Urinary bladder (tissue), 4 donors: ENCODE data around the gene DNAJC1. TPM values are rescaled to one million over a fixed set of nuclear protein-coding genes. Genes with fewer than 3 reads are reported as not detected.
A peak's percentile ranks its signal among the peaks of the same experiment; 100 is the strongest.
"Not testable (repeated sequence)": the region's sequence is repeated elsewhere in the genome, so short reads cannot be mapped to it uniquely, and the experiment has no call there.

Experiments
- DNase-seq: peaks from one replicate; pipeline ENCODE4 v3.0.0-alpha.2; 2015; ENCODE audit errors: extremely low spot score
- H3K27ac ChIP-seq: one replicate; pipeline ENCODE4 v1.5.1; 2013; ENCODE audit warnings: low read depth, mild to moderate bottlenecking, moderate library complexity
- H3K36me3 ChIP-seq: one replicate; pipeline ENCODE4 v1.6.1; 2013; ENCODE audit warnings: mild to moderate bottlenecking, moderate library complexity; ENCODE audit not compliant: insufficient read depth
- H3K4me1 ChIP-seq: one replicate; pipeline ENCODE4 v1.6.1; 2013; ENCODE audit warnings: mild to moderate bottlenecking, moderate library complexity; ENCODE audit not compliant: insufficient read depth
- H3K4me3 ChIP-seq: one replicate; pipeline ENCODE4 v1.5.1; 2013; ENCODE audit warnings: low read depth, low read length
- WGBS: extraction: QIAGEN DNeasy Blood & Tissue Kit; methylation state at CpG from one replicate; pipeline ENCODE4 v1.1.7; 2013; 5-methylcytosine and 5-hydroxymethylcytosine counted together
- polyA plus RNA-seq: library from polyadenylated mRNA; stranded (reverse); fragments of 200-250 nt; gene quantifications from one replicate; pipeline ENCODE4 v1.2.3, GENCODE V29; 2013
- small RNA-seq: library from RNA; depleted of rRNA; stranded (forward); fragments of <200 nt; gene quantifications from one replicate; pipeline ENCODE3, GENCODE V24; 2014
- total RNA-seq: library from RNA; depleted of rRNA; stranded (reverse); fragments of >200 nt; gene quantifications from one replicate; pipeline ENCODE4 v1.2.3, GENCODE V29; 2014
- donor health status: healthy with polysubstance abuse.
- donor health status: healthy.

Gene DNAJC1
- total and polyA plus RNA-seq, 2 donors: 44.1 to 47.1 TPM

GRCh38 chr10:21717437-21718054 lies 286.0 kb downstream of the DNAJC1 start:
- H3K4me1 ChIP-seq, DNase-seq, H3K27ac ChIP-seq, H3K4me3 ChIP-seq, H3K36me3 ChIP-seq: not testable (repeated sequence)
- 95% methylated on average over 3 of the region's 3 CpGs for WGBS

DNA sequence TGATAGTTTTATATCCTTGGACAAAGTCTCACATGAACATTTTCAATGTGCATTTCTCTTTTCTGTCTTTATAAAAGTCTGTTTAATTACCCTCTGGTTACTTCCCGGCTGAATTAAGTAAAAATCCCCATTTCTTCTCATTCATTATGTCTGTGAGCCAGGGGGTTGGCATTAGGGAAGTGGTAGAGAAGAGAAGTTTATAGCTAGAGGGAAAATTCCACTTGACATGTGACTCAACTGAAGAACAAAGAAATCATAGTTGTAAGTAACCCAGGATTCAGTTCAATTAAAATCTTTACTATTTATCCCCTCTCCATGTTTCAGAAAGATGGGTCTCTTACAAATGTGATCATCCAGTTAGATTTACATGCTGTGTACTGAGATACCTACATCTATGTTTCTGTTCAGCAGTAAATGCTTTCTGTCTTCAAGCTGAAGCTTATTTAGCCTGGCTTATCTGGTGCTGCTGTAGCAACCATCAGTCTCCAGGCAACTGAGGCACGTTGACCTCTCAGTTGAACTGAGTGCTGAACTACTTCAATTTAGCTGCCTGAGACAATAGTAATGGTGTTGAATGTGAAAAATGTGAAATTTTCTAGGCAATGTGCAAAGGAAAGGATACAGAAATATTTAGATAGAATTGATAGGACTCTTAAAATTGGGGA lies 287.9 kb downstream of the DNAJC1 start:
- Histone ChIP-seq H3K4me1 (no peaks in the 10 kb centered on the region), H3K4me3 (no peak overlapping the region), H3K36me3 (no peaks in the 10 kb centered on the region), H3K27ac (no peak overlapping the region)
- 31% methylated on average over 2 of the region's 2 CpGs for WGBS
- no peak for DNase-seq

GRCh38 chr10:21712975-21713374 lies 290.6 kb downstream of the DNAJC1 start:
- Histone ChIP-seq H3K4me1 (no peaks in the 10 kb centered on the region), H3K4me3 (no peak overlapping the region), H3K36me3 (no peaks in the 10 kb centered on the region), H3K27ac (no peak overlapping the region)
- DNase-seq: no peak
- WGBS: 92% methylated on average over 4 of the region's 4 CpGs

DNA sequence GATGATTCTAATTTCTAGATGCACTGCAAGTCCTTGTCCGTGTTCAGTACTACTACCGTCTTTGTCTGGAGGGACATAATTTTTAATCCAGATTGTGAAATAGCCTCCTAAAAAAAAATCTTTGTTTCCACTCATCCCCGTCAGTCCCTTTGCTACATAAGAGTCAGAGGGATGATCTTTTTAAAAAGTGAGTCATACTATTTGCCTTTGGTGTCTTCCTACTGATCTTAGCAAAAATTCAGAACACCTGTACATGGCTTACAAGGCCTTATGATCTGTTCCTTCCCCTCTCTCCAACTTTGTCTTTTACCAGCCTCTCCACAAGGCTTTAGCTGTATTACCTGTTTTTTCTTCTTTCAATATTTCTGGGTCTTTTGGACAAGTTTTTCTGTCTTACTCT lies 296.0 kb downstream of the DNAJC1 start:
- DNase-seq: no peak
- 94% methylated on average over 3 of the region's 3 CpGs for WGBS
- Histone ChIP-seq H3K36me3 (no peaks in the 10 kb centered on the region), H3K4me1 (no peaks in the 10 kb centered on the region), H3K4me3 (no peak overlapping the region), H3K27ac (no peak overlapping the region)

Small RNA genes lying within 50 kb of the gene (small RNA-seq; reads per million reads assigned to genes)
- gene RN7SKP219: not detected
- gene RN7SKP37: 0.33 reads per million, percentile 16 among the genes with 10 or more reads in this experiment

Other genes with a start within 250 kb of the DNAJC1 start
- gene EBLN1, start 214.3 kb upstream of the DNAJC1 start, total RNA-seq: not detected
- not detected for gene EBLN1, start 214.3 kb upstream of the DNAJC1 start, polyA plus RNA-seq